Adrenal gland (tissue), 12 donors: ENCODE results near the gene TRAPPC3. TPM values are rescaled to one million over a fixed set of nuclear protein-coding genes. Genes with fewer than 3 reads are reported as not detected.
A peak's percentile ranks its signal among the peaks of the same experiment; 100 is the strongest.

Experiments
- DNase-seq, 7 donors: peaks; one replicate each; pipeline ENCODE4 v3.0.0-alpha.2; 2019 to 2020
- H3K27ac ChIP-seq, 5 donors: fragments of 200-600 bp; sonication (generic) in 4 of 5; 1 replicate in 3 of 5; 2 replicates in 2 of 5; pipeline versions ENCODE4 v1.5.1 to v1.8.0; 2016 to 2020; ENCODE audit warnings: mild to moderate bottlenecking in 1 of 5
- H3K27me3 ChIP-seq: fragments of 200-600 bp; 2 replicates; pipeline ENCODE4 v1.8.0; 2021
- H3K36me3 ChIP-seq, 2 donors: fragments of 200-600 bp; replicated peaks in 1 of 2; 1 replicate in 1 of 2; 2 replicates in 1 of 2; pipeline versions ENCODE4 v1.5.1 to v1.8.0; 2018 to 2022
- H3K4me1 ChIP-seq, 2 donors: fragments of 200-600 bp; replicated peaks in 1 of 2; 1 replicate in 1 of 2; 2 replicates in 1 of 2; pipeline versions ENCODE4 v1.5.1 to v1.8.0; 2018 to 2021
- H3K4me3 ChIP-seq, 4 donors: fragments of 200-600 bp; sonication (generic) in 3 of 4; one replicate each; pipeline ENCODE4 v1.5.1; 2016 to 2018
- H3K9me3 ChIP-seq, 3 donors: fragments of 200-600 bp; sonication (generic) in 1 of 3; replicated peaks in 1 of 3; 1 replicate in 2 of 3; 2 replicates in 1 of 3; pipeline versions ENCODE4 v1.5.1 to v1.8.0; 2016 to 2021
- POLR2A ChIP-seq, 2 donors: fragments of 450-650 bp; IDR thresholded peaks; one replicate each; pipeline ENCODE4 v1.6.1; 2017; ENCODE audit warnings: antibody characterized with exemption in 2 of 2, mild to moderate bottlenecking in 2 of 2, moderate library complexity in 1 of 2
- WGBS, 4 donors: extraction: QIAGEN DNeasy Blood & Tissue Kit in 2 of 4; methylation state at CpG; one replicate each; pipeline versions ENCODE4 v1.1.5 to v1.1.7; 2013 to 2017; 5-methylcytosine and 5-hydroxymethylcytosine counted together
- intact Hi-C, 2 donors: fragments of 100-400 bp; cut with DNase I; formaldehyde crosslinking; loops; one replicate each; pipeline versions ENCODE4 v1.14.1 to v1.15.0; 2022 to 2023
- polyA plus RNA-seq, 3 donors: library from polyadenylated mRNA; stranded (reverse); fragments of 200-250 nt in 2 of 3; fragments of 350-450 nt in 1 of 3; fragmentation: Illumina TruSeq in 1 of 3; extraction: RNeasy Lipid Tissue Mini Kit (QIAGEN cat#74804) in 1 of 3; gene quantifications; one replicate each; pipeline ENCODE4 v1.2.3, GENCODE V29; 2013 to 2014
- total RNA-seq, 9 donors: library from RNA; depleted of rRNA in 4 of 9; stranded (reverse); fragments of >200 nt in 4 of 9; fragments of 120-200 nt in 1 of 9; fragmentation: NEBNext Ultra II Directional in 1 of 9; extraction: Animal tissue kit (Norgen Biotek cat#: 25700) in 1 of 9; gene quantifications; one replicate each; pipeline versions ENCODE4 v1.1.0 to v1.2.4, GENCODE V29; 2013 to 2023
- TF ChIP-seq, protein P1 (sequence below), 6 experiments: fragments of 450-650 bp in 4 of 6; fragments of 200-600 bp in 2 of 6; sonication (generic) in 1 of 6; IDR thresholded peaks; 1 replicate in 5 of 6; 2 replicates in 1 of 6; pipeline versions ENCODE4 v1.5.1 to v1.8.0; 2016 to 2021; ENCODE audit warnings: antibody characterized with exemption in 6 of 6, mild to moderate bottlenecking in 2 of 6, moderate library complexity in 1 of 6
- donor health status: healthy with polysubstance abuse.
- donor health status: Bipolar disorder and iron deficiency.
- donor health status: DM: yes; HTN: yes; CAD: no.
- donor health status: DM: no; HTN: no; CAD: no.
- donor health status: DM: no; HTN: no; CAD: no.
- donor health status: DM: yes; HTN: yes; CAD: no.

Gene TRAPPC3
- total and polyA plus RNA-seq, 12 donors = 54.0 to 182 (median 114) TPM

DNA sequence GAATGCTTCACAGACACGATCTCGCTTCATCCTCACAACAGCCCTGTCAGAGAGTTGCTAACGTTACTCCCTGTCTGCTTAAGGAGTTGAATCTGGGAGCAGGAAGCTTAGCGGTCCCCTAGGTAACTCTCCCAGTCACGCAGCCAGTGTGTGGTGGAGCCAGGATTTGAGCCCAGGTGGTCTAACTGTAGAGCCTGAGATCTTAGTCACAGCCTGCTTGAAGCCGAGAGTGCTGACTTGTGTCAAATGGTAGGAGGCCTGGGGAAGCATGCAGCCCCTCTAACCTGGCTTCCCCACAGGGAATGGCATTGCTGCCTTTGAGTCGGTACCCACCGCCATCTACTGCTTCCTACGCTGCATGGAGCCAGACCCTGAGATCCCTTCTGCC is 56.5 kb downstream of the TRAPPC3 start:
- WGBS, 4 donors = 89 to 93% (median 90%) methylated on average over 6 to 9 of the region's 9 CpGs
- Histone ChIP-seq H3K4me3 (no peak overlapping the region), H3K9me3 (no peaks in the 10 kb centered on the region), H3K27me3 (no peaks in the 10 kb centered on the region), H3K36me3 (peaks cover 0 to 58% of the 10 kb centered on the region in 2 donors), H3K4me1 (peaks cover 33 to 62% of the 10 kb centered on the region in 2 donors), H3K27ac (peak overlapping the region in 4 of 5 donors; percentile 28 to 82 (median 75))
- intact Hi-C loops = loop anchor here (10.0 kb wide), 3 partner anchors 92 to 322 kb away; no protein-coding TSS in a partner anchor
- TF ChIP-seq POLR2A (IDR thresholded peaks at IDR 0.05) = no peak
- TF ChIP-seq, protein P1, sequence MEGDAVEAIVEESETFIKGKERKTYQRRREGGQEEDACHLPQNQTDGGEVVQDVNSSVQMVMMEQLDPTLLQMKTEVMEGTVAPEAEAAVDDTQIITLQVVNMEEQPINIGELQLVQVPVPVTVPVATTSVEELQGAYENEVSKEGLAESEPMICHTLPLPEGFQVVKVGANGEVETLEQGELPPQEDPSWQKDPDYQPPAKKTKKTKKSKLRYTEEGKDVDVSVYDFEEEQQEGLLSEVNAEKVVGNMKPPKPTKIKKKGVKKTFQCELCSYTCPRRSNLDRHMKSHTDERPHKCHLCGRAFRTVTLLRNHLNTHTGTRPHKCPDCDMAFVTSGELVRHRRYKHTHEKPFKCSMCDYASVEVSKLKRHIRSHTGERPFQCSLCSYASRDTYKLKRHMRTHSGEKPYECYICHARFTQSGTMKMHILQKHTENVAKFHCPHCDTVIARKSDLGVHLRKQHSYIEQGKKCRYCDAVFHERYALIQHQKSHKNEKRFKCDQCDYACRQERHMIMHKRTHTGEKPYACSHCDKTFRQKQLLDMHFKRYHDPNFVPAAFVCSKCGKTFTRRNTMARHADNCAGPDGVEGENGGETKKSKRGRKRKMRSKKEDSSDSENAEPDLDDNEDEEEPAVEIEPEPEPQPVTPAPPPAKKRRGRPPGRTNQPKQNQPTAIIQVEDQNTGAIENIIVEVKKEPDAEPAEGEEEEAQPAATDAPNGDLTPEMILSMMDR (IDR thresholded peaks at IDR 0.05) = no peak
- peak in 1 of 7 donors; percentile 23 for DNase-seq

DNA sequence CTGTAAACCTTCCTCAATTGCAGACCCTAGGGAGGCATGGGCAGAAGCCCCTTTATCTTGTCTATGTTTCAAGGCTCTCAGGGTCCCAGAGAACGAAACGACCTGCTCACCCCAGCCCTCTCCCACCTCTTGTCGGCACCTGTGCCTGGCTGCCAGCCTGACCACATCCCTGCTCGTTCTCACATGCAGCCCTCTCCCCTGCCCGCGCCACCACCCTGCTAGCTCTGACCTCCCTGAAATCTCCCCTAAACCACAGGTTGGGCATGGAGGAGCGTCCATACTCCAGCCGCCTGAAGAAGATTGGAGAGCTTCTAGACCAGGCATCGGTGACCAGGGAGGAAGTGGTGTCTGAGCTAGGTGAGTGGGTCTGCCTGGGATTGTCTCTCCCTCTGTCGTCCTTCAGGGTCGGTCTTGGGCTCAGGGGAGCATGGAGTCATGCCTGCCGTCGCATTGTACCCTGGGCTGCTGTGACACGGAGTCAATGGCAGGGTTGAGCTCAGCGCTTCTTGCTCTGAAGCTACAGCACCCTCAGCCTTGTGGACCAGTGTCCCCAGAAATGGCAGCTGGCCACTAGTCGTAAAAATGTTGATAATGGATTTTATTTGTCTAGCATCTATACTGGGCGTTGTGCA is 57.0 kb downstream of the TRAPPC3 start:
- H3K36me3 ChIP-seq = peaks cover 0 to 58% of the 10 kb centered on the region in 2 donors

DNA sequence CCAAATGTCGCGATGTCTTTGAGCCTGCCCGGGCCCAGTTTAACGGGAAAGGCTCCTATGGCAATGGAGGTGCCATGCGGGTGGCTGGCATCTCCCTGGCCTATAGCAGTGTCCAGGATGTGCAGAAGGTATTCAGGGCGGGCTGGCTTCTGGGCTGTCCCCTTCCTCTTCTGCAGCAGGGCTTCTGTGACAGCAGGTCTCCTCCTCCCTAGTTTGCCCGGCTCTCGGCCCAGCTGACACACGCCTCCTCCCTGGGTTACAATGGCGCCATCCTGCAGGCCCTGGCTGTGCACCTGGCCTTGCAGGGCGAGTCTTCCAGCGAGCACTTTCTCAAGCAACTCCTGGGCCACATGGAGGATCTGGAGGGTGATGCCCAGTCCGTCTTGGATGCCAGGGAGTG is 57.6 kb downstream of the TRAPPC3 start:
- H3K36me3 ChIP-seq = peaks cover 0 to 58% of the 10 kb centered on the region in 2 donors
- peaks cover 33 to 52% of the 10 kb centered on the region in 2 donors for H3K4me1 ChIP-seq
- no peaks in the 10 kb centered on the region for H3K27me3 ChIP-seq
- 88 to 99% (median 92%) methylated on average over 13 of the region's 13 CpGs for WGBS, 4 donors
- intact Hi-C loops = loop anchor here (10.0 kb wide), 3 partner anchors 93 to 323 kb away; no protein-coding TSS in a partner anchor
- H3K27ac ChIP-seq = no peak overlapping the region
- no peak overlapping the region for H3K4me3 ChIP-seq
- TF ChIP-seq, protein P1 (IDR thresholded peaks at IDR 0.05) = no peak
- no peak for TF ChIP-seq POLR2A (IDR thresholded peaks at IDR 0.05)
- peak in 2 of 7 donors; percentile 12 to 21 for DNase-seq
- H3K9me3 ChIP-seq = no peaks in the 10 kb centered on the region

More for the DNA sequence above, 57.0 kb downstream of the TRAPPC3 start:
- Histone ChIP-seq H3K9me3 (no peaks in the 10 kb centered on the region), H3K27me3 (no peaks in the 10 kb centered on the region), H3K27ac (peak overlapping the region in 4 of 5 donors; percentile 28 to 82 (median 75)), H3K4me1 (peaks cover 33 to 58% of the 10 kb centered on the region in 2 donors), H3K4me3 (no peak overlapping the region)
- 84 to 92% (median 89%) methylated on average over 16 to 17 of the region's 17 CpGs for WGBS, 4 donors
- intact Hi-C loops = loop anchor here (10.0 kb wide), 3 partner anchors 93 to 323 kb away; no protein-coding TSS in a partner anchor
- peak in 2 of 7 donors; percentile 13 to 21 for DNase-seq
- TF ChIP-seq POLR2A (IDR thresholded peaks at IDR 0.05) = no peak
- TF ChIP-seq, protein P1 (IDR thresholded peaks at IDR 0.05) = no peak

DNA sequence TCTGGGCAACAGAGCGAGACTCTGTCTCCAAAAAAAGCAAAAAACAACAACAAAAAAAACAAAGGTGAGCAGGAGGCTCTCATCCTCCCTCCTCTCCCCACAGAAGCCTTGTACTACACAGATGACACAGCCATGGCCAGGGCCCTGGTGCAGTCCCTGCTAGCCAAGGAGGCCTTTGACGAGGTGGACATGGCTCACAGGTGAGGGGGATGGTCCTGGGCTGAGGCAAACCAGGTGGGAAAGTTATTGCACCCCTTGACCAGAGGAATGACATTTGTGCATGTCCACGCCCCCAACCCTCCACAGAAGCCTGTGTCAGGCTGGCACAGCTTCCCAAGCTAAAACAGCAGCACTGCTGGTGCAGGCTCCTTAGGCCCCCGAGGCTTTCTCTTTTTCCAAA is 58.1 kb downstream of the TRAPPC3 start:
- peak in 1 of 7 donors; percentile 15 for DNase-seq
- Histone ChIP-seq H3K36me3 (peaks cover 0 to 53% of the 10 kb centered on the region in 2 donors), H3K27ac (peak overlapping the region in 1 of 5 donors; percentile 1), H3K4me3 (no peak overlapping the region), H3K4me1 (peaks cover 33 to 52% of the 10 kb centered on the region in 2 donors), H3K27me3 (no peaks in the 10 kb centered on the region), H3K9me3 (no peaks in the 10 kb centered on the region)
- TF ChIP-seq POLR2A (IDR thresholded peaks at IDR 0.05) = no peak
- TF ChIP-seq, protein P1 (IDR thresholded peaks at IDR 0.05) = no peak
- WGBS, 4 donors = 77 to 88% (median 85%) methylated on average over 4 of the region's 4 CpGs
- intact Hi-C loops = loop anchor here (10.0 kb wide), 3 partner anchors 94 to 324 kb away; no protein-coding TSS in a partner anchor
